Stimulated activated CD8-positive, alpha-beta memory T cell treated with anti-CD3 and anti-CD28 coated beads, Interleukin-15, amount 100 ng/mL, for 1 hour (primary cell): ENCODE data around the gene OSBPL3.
A peak's percentile ranks its signal among the peaks of the same experiment; 100 is the strongest.
"Not testable (repeated sequence)": the region's sequence is repeated elsewhere in the genome, so short reads cannot be mapped to it uniquely, and the experiment has no call there.

Experiments
- DNase-seq: peaks from one replicate; pipeline ENCODE4 v3.0.0-alpha.2; 2020; ENCODE audit warnings: low read depth

OSBPL3 gene, protein sequence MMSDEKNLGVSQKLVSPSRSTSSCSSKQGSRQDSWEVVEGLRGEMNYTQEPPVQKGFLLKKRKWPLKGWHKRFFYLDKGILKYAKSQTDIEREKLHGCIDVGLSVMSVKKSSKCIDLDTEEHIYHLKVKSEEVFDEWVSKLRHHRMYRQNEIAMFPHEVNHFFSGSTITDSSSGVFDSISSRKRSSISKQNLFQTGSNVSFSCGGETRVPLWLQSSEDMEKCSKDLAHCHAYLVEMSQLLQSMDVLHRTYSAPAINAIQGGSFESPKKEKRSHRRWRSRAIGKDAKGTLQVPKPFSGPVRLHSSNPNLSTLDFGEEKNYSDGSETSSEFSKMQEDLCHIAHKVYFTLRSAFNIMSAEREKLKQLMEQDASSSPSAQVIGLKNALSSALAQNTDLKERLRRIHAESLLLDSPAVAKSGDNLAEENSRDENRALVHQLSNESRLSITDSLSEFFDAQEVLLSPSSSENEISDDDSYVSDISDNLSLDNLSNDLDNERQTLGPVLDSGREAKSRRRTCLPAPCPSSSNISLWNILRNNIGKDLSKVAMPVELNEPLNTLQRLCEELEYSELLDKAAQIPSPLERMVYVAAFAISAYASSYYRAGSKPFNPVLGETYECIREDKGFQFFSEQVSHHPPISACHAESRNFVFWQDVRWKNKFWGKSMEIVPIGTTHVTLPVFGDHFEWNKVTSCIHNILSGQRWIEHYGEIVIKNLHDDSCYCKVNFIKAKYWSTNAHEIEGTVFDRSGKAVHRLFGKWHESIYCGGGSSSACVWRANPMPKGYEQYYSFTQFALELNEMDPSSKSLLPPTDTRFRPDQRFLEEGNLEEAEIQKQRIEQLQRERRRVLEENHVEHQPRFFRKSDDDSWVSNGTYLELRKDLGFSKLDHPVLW

GRCh38 chr7:24979863-24980533 is at the start of gene OSBPL3:
OSBPL3 (minus strand) TSS chr7:24980178; CDS start chr7:24892472, 87,706 bp downstream.
- DNase-seq = peak; percentile 96

- no peak for DNase-seq
Measured at GRCh38 chr7:25029075-25029474, 49.1 kb upstream of the OSBPL3 start.

DNA sequence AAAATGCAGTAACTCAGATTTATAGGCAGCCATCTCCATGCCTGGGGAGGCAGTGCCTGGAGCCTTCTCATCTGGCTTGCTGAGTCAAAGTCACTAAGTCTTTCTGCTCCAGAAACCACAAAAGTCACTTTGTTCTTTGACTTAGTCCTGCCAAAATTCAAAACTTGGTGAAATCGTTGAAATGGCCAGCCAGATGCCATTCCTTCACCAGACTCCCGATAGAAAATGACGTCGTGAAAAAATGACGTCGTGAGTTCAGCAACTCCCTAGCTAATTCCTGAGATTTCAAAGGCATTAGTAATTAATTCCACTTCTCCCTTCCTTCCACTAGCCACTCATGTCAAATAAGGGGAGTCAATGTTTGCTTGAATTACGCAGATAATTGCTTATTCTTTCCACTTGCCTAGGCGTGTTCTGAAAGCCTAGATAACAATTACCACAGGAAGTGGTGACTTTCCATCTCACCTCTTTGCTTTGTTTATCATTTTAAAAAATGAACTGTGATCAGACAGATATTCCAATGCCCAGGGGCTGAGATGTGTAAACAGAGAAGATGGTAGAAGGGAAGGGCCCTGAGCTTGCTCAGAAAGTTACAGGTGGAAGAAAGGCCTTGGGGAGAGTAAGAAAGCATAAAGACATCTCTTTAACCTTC is 48.5 kb upstream of the OSBPL3 start:
- DNase-seq = no peak

DNA sequence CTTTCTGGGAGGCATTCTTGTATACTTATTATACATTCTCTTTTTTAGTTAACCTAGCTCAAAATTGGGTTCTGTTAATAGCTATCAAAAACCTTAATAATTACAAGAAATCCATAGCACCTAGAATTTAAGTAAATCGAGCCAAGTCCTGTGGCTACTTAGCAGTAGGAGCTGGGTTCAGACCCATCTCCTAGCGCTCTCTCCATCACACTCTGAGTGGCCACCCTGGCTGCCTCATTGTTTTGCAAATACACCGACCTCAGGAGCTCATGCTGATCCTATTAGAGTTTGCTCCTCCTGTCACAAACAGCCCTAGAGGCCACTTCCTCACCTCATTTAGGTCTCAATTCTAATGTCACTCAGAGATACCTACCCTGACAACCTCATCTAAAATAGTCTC is 46.2 kb upstream of the OSBPL3 start:
- no peak for DNase-seq

- DNase-seq = no peak
Measured at GRCh38 chr7:25025218-25025671, 45.3 kb upstream of the OSBPL3 start.

DNA sequence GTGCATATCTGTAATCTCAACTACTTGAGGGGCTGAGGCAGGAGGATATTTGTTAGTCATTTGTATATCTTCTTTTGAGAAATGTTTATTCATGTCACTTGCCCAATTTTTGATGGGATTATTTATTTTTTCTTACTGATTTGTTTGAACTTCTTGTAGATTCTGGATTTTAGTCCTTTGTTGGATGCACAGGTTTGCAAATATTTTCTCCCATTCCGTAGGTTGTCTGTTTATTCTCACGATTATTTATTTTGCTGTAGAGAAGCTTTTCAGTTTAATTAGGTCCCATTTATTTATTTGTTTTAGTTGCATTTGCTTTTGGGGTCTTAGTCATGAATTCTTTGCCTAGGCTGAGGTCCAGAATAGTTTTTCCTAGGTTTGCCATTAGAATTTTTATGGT is 44.1 kb upstream of the OSBPL3 start:
- DNase-seq = no peak

- DNase-seq = not testable (repeated sequence)
Measured at GRCh38 chr7:25017671-25018070, 37.7 kb upstream of the OSBPL3 start.

DNA sequence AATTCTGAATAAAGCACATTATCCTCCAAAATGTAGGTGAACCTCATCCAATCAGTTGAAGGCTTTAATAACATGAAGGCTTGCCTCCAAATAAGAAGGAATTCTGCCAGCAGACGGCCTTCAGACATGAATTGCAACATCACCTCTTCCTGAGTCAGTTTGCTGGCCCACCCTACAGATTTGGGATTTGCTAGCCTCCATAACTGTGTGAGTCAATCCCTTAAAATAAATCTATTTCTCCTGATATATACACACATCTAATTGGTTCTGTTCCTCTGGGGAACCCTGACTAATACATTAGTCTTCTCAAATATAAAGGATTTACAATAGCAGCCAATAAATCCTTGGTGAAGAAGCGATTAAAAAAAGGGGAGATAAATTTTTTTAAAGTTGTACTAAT is 34.8 kb upstream of the OSBPL3 start:
- no peak for DNase-seq

GRCh38 chr7:25012710-25013109 is 32.7 kb upstream of the OSBPL3 start:
- DNase-seq = not testable (repeated sequence)

- no peak for DNase-seq
Measured at GRCh38 chr7:25012254-25012653, 32.3 kb upstream of the OSBPL3 start.

GRCh38 chr7:25009257-25009656 is 29.3 kb upstream of the OSBPL3 start:
- DNase-seq = no peak

GRCh38 chr7:25007668-25008067 is 27.7 kb upstream of the OSBPL3 start:
- no peak for DNase-seq

- no peak for DNase-seq
Measured at GRCh38 chr7:25006276-25006675, 26.3 kb upstream of the OSBPL3 start.

GRCh38 chr7:25005658-25006057 is 25.7 kb upstream of the OSBPL3 start:
- DNase-seq = no peak

- DNase-seq = no peak
Measured at GRCh38 chr7:25002786-25003185, 22.8 kb upstream of the OSBPL3 start.

DNA sequence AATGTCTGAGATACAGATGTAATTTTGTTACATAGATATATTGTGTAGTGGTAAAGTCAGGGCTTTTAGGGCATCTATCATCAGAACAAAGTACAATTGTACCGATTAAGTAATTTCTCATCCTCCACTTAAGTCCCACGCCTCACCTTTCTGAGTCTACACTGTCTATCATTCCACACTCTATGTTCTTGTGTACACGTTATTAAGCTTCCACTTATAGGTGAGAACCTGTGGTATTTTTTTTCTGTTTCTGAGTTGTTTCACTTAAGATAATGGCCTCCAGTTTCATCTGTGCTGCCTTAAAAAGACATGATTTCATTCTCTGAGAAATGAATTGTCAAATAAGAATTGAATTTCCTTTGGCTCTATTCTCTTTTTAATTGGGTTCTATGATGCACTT is 15.5 kb upstream of the OSBPL3 start:
- DNase-seq = no peak

GRCh38 chr7:24992314-24992713 is 12.3 kb upstream of the OSBPL3 start:
- no peak for DNase-seq

DNA sequence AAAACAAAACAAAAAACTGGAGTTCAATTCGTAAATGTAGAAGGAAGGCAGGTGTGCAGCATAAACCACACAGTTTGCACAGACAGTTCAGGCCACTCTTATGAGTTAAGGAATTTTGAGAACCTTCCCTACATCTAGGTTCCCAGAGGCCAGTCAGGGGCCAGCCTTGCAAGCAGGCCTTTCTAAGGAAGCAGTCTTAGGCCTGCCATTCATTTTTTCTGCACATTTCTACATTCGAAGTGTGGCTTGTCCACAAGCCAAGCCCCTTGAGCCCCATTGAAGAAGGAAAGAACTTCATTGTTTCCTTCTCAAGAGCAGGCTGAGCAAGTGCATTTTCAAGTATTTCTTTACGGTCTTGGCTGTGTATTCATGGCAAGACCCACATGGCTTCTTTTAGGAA is 11.4 kb upstream of the OSBPL3 start:
- DNase-seq = no peak

DNA sequence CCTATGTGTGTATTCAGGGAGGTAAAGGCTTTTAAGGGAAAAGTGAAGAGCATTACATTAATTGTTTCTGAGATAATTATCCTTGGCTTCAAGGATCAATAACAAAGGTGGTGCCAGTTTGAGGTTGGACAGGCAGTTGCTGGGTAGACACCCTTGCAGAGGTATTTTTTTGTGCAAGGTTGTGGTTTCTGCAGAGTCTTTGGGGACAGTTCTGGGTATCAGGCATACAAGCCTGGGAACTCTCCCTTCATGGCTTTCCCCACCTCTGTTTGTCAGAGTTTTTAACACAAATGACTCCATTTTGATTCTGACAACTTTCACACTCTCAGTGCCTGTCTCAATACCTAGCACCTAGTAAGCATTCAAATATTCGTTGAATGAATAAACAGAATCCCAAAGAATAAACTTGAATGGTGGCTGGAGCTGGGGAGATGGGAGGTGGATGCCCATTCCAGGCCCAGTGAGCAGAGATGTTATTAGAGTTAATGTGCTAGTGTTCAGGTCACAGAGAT is 7.4 kb upstream of the OSBPL3 start:
- no peak for DNase-seq

- no peak for DNase-seq
Measured at GRCh38 chr7:24982917-24983316, 2.9 kb upstream of the OSBPL3 start.

DNA sequence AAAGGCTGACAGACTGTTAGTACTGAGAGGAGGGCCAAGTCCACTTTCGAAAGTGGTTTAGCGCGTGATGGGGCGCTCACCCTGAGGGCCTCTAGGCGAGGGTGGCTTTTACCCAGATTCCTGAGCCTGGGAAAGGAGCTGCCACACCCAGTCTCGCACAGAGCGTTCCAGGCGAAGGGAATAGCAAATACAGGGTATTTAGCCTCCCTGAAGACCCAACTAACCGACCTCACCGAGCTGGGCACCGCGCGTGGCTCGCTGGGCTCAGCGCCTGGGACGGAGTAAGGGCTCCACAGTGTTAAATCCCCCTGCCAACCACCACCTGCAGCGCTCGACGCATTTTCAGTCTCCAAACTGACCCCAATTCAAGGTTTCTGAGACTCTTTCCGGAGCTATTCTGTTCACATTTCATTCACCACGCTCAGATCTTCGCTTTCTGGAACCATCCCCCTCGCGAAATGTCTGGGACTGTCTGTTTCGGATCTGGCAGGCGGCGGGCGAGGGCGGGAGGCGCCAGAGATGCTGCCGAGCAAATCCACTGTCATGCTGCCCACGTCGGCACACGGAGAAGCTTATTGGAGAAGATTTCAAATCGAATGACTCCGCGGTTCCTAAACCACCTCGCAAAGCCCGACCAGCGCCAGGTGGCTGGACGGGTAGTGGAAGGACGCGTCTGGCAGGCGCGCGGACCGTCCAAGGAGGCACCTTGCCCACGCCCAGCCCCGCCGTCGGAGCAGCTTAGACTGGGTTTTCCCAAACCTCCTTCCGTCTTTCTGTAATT is 1.4 kb upstream of the OSBPL3 start:
- DNase-seq = no peak
